HFFc6 (cell line): Measurements from ENCODE around the gene BTBD7. TPM values are rescaled to one million over a fixed set of nuclear protein-coding genes. Genes with fewer than 3 reads are reported as not detected.
A peak's percentile ranks its signal among the peaks of the same experiment; 100 is the strongest.

Source experiments
- DNase-seq: peaks from one replicate; pipeline ENCODE4 v3.0.0-alpha.2; 2018
- H3K27ac Mint-ChIP-seq: 2 replicates; pipeline ENCODE4 v1.8.0; 2020; ENCODE audit warnings: mild to moderate bottlenecking, mixed read lengths
- H3K27me3 Mint-ChIP-seq: 2 replicates; pipeline ENCODE4 v1.8.0; 2021; ENCODE audit warnings: mild to moderate bottlenecking, moderate library complexity, mixed read lengths; ENCODE audit not compliant: insufficient read depth
- H3K36me3 Mint-ChIP-seq: 2 replicates; pipeline ENCODE4 v1.8.0; 2021; ENCODE audit warnings: low read depth, mixed read lengths
- H3K4me1 Mint-ChIP-seq: 2 replicates; pipeline ENCODE4 v1.8.0; 2020; ENCODE audit warnings: low read depth, mixed read lengths
- H3K4me3 Mint-ChIP-seq: 2 replicates; pipeline ENCODE4 v1.8.0; 2020; ENCODE audit warnings: mild to moderate bottlenecking, moderate library complexity, mixed read lengths
- H3K9me3 Mint-ChIP-seq: 2 replicates; pipeline ENCODE4 v1.8.0; 2020; ENCODE audit warnings: mild to moderate bottlenecking, mixed read lengths
- total RNA-seq, 6 experiments: library from RNA; stranded (reverse); fragmentation: NEBNext Ultra II Directional; extraction: Animal tissue kit (Norgen Biotek cat#: 25700); gene quantifications; 2 replicates in 1 of 6; 3 replicates in 5 of 6; pipeline ENCODE4 v1.2.3, GENCODE V29; 2021
- TF ChIP-seq, protein P1 (sequence below): fragments of 200-600 bp; sonication (generic); IDR thresholded peaks from 2 replicates; pipeline ENCODE4 v1.5.0; 2021; ENCODE audit warnings: antibody characterized with exemption, mild to moderate bottlenecking

The BTBD7 gene
- total RNA-seq, 6 experiments from 2014 or later = 36.8 to 45.6 (median 40.0) TPM

- Mint-ChIP-seq H3K4me1 (peaks cover 65% of the 10 kb centered on the region), H3K4me3 (no peak overlapping the region; the same call in 1 of the 2 replicates), H3K27ac (peak overlapping the region; percentile 79), H3K9me3 (no peaks in the 10 kb centered on the region), H3K27me3 (no peaks in the 10 kb centered on the region), H3K36me3 (no peaks in the 10 kb centered on the region)
- no peak for DNase-seq
- TF ChIP-seq, protein P1, sequence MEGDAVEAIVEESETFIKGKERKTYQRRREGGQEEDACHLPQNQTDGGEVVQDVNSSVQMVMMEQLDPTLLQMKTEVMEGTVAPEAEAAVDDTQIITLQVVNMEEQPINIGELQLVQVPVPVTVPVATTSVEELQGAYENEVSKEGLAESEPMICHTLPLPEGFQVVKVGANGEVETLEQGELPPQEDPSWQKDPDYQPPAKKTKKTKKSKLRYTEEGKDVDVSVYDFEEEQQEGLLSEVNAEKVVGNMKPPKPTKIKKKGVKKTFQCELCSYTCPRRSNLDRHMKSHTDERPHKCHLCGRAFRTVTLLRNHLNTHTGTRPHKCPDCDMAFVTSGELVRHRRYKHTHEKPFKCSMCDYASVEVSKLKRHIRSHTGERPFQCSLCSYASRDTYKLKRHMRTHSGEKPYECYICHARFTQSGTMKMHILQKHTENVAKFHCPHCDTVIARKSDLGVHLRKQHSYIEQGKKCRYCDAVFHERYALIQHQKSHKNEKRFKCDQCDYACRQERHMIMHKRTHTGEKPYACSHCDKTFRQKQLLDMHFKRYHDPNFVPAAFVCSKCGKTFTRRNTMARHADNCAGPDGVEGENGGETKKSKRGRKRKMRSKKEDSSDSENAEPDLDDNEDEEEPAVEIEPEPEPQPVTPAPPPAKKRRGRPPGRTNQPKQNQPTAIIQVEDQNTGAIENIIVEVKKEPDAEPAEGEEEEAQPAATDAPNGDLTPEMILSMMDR = no peak
These were observed 30.9 kb downstream of the BTBD7 start for GRCh38 chr14:93301821-93302447.

- Mint-ChIP-seq H3K36me3 (no peaks in the 10 kb centered on the region), H3K9me3 (no peaks in the 10 kb centered on the region), H3K4me1 (peaks cover 57% of the 10 kb centered on the region), H3K4me3 (no peak overlapping the region), H3K27ac (no peak overlapping the region), H3K27me3 (no peaks in the 10 kb centered on the region)
- TF ChIP-seq, protein P1 = no peak
- no peak for DNase-seq
These were observed 33.0 kb downstream of the BTBD7 start for GRCh38 chr14:93299866-93300265.

DNA sequence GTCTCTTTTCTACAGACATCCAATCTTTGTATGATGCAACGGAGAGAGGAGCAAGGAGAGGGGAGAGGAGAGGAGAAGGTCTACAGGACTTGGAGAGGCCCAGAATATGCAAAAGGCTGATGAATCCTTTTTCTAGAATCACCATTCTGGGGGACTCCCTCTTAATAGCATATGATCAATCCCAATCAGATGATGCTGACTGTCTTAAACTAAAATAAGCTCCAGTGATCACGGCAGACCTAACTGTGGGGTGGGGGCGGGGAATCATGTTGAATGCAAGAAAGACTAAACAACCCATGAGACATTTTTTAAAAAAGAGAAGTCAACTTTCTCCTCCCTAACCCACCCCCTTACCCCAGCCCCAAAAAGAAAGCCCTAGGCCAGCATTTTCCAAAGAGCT lies 33.4 kb downstream of the BTBD7 start:
- H3K36me3 Mint-ChIP-seq = peaks cover under 1% of the 10 kb centered on the region; the same call in 1 of the 2 replicates
- no peaks in the 10 kb centered on the region for H3K9me3 Mint-ChIP-seq
- peaks cover 52% of the 10 kb centered on the region for H3K4me1 Mint-ChIP-seq
- H3K4me3 Mint-ChIP-seq = no peak overlapping the region
- no peak for DNase-seq
- no peaks in the 10 kb centered on the region for H3K27me3 Mint-ChIP-seq
- H3K27ac Mint-ChIP-seq = no peak overlapping the region
- TF ChIP-seq, protein P1 = no peak

DNA sequence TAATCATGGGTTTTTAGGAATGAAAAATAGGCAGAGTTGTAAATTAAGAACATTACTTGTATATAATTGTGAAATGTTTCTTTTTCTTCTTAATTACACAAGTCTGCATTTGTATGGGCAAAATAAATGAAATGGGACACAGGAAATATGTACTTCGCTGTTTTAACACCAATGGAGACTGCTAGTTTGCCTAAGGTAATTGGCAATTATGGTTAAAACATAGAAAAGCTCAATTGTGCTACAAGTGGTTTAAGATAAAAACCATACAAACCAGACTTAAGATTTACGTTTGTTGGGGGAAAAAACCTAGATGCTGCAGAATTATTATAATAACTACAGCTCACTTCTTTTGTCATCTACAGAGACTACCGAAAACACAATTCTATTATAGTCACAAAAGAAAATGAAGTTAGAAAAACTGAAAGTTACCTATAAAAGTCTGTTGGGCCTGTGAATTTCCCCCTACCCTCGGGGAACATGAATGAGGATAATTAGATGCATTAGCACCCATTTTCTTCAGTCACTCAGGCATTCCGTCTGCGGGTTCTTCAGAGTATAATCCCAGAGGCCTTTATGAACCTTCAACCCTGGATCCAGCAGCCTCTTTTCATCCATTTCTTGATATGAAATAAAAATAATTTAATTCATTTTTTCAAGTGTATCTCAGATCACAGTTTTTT lies 37.2 kb downstream of the BTBD7 start:
- Mint-ChIP-seq H3K27ac (no peak overlapping the region), H3K4me3 (no peak overlapping the region), H3K4me1 (peaks cover 24% of the 10 kb centered on the region), H3K27me3 (no peaks in the 10 kb centered on the region), H3K9me3 (no peaks in the 10 kb centered on the region), H3K36me3 (peaks cover 6% of the 10 kb centered on the region; the same call in 1 of the 2 replicates)
- DNase-seq = no peak
- TF ChIP-seq, protein P1 = no peak

- Mint-ChIP-seq H3K27ac (peak overlapping the region; percentile 75), H3K36me3 (peaks cover 4% of the 10 kb centered on the region), H3K4me3 (no peak overlapping the region), H3K4me1 (peaks cover 42% of the 10 kb centered on the region), H3K27me3 (no peaks in the 10 kb centered on the region), H3K9me3 (no peaks in the 10 kb centered on the region)
- TF ChIP-seq, protein P1 = no peak
- DNase-seq = no peak
These were observed 46.5 kb downstream of the BTBD7 start for GRCh38 chr14:93286212-93286890.
